HCT116 (cell line): ENCODE data around the gene SCN8A.
"Not testable (repeated sequence)": the region's sequence is repeated elsewhere in the genome, so short reads cannot be mapped to it uniquely, and the experiment has no call there.

Source experiments
- EGR1 ChIP-seq: IDR thresholded peaks from 2 replicates; pipeline ENCODE4 v1.6.1; 2012; ENCODE audit warnings: low read depth
- ELF1 ChIP-seq: IDR thresholded peaks from 2 replicates; pipeline ENCODE4 v1.6.1; 2012; ENCODE audit warnings: low read depth, borderline replicate concordance
- EZH2 ChIP-seq: fragments of 200-600 bp; sonication (generic); IDR thresholded peaks from 2 replicates; pipeline ENCODE4 v1.6.1; 2017; ENCODE audit warnings: antibody characterized with exemption, mixed run types
- EZH2phosphoT487 ChIP-seq: fragments of 200-600 bp; IDR thresholded peaks from 2 replicates; pipeline ENCODE4 v1.6.1; 2018; ENCODE audit warnings: antibody characterized with exemption, borderline replicate concordance
- POLR2A ChIP-seq: IDR thresholded peaks from 2 replicates; pipeline ENCODE4 v1.7.0; 2011; ENCODE audit warnings: borderline replicate concordance; ENCODE audit not compliant: insufficient read depth, insufficient read length; ENCODE audit errors: extremely low read depth
- POLR2AphosphoS5 ChIP-seq: IDR thresholded peaks from 2 replicates; pipeline ENCODE4 v1.6.1; 2011; ENCODE audit warnings: mild to moderate bottlenecking, low read depth, low read length, moderate library complexity
- RAD21 ChIP-seq: IDR thresholded peaks from 2 replicates; pipeline ENCODE4 v1.6.1; 2012; ENCODE audit warnings: low read depth, mild to moderate bottlenecking
- REST ChIP-seq: IDR thresholded peaks from 2 replicates; pipeline ENCODE4 v1.6.1; 2012; ENCODE audit warnings: low read depth
- SP1 ChIP-seq: IDR thresholded peaks from 2 replicates; pipeline ENCODE4 v1.6.1; 2012; ENCODE audit warnings: low read depth
- YY1 ChIP-seq: IDR thresholded peaks from 2 replicates; pipeline ENCODE4 v1.6.1; 2011; ENCODE audit warnings: low read length, low read depth, moderate library complexity, mild to moderate bottlenecking; ENCODE audit not compliant: insufficient replicate concordance; ENCODE audit errors: extremely low read depth
- ZFX ChIP-seq: fragments of 450-650 bp; IDR thresholded peaks from 2 replicates; pipeline ENCODE4 v1.6.1; 2017
- ZNF274 ChIP-seq: fragments of 200-500 bp; sonication (Bioruptor generic); IDR thresholded peaks from 2 replicates; pipeline ENCODE4 v1.6.1; 2014; ENCODE audit warnings: mild to moderate bottlenecking, low read depth, low read length, inconsistent platforms
- TF ChIP-seq, protein P1 (sequence below), 3 experiments: fragments of 200-600 bp in 1 of 3; sonication (generic) in 1 of 3; IDR thresholded peaks in 2 of 3; conservative IDR thresholded peaks in 1 of 3; 2 replicates each; pipeline ENCODE4 v1.5.1; 2012 to 2017; ENCODE audit warnings: low read depth in 2 of 3, low read length in 2 of 3, antibody characterized with exemption in 1 of 3, borderline replicate concordance in 1 of 3, control low read depth in 1 of 3, mild to moderate bottlenecking in 1 of 3, mixed read lengths in 1 of 3, mixed run types in 1 of 3, moderate library complexity in 1 of 3; ENCODE audit not compliant: insufficient read depth in 1 of 3
- TF ChIP-seq, protein P2 (sequence below): IDR thresholded peaks from 2 replicates; pipeline ENCODE4 v1.6.1; 2012

GRCh38 chr12:51798051-51798450 lies 207.0 kb downstream of the SCN8A start:
- TF ChIP-seq REST, EZH2, ELF1, POLR2AphosphoS5, YY1, POLR2A, EZH2phosphoT487, SP1, EGR1, ZNF274, RAD21, ZFX: not testable (repeated sequence)
- TF ChIP-seq, protein P1, sequence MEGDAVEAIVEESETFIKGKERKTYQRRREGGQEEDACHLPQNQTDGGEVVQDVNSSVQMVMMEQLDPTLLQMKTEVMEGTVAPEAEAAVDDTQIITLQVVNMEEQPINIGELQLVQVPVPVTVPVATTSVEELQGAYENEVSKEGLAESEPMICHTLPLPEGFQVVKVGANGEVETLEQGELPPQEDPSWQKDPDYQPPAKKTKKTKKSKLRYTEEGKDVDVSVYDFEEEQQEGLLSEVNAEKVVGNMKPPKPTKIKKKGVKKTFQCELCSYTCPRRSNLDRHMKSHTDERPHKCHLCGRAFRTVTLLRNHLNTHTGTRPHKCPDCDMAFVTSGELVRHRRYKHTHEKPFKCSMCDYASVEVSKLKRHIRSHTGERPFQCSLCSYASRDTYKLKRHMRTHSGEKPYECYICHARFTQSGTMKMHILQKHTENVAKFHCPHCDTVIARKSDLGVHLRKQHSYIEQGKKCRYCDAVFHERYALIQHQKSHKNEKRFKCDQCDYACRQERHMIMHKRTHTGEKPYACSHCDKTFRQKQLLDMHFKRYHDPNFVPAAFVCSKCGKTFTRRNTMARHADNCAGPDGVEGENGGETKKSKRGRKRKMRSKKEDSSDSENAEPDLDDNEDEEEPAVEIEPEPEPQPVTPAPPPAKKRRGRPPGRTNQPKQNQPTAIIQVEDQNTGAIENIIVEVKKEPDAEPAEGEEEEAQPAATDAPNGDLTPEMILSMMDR (IDR thresholded peaks at IDR 0.05 in 2 of 3, conservative IDR thresholded peaks at IDR 0.05 in 1 of 3; ENCODE audit: borderline replicate concordance in 1 of 3, insufficient read depth in 1 of 3, low read depth in 2 of 3, low read length in 2 of 3): not testable (repeated sequence)
- TF ChIP-seq, protein P2, sequence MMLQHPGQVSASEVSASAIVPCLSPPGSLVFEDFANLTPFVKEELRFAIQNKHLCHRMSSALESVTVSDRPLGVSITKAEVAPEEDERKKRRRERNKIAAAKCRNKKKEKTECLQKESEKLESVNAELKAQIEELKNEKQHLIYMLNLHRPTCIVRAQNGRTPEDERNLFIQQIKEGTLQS: not testable (repeated sequence)
